CD4-positive, alpha-beta T cell treated with Interleukin-4 for 4 hours (primary cell): Measurements from ENCODE around the gene ABHD17B.
"Not testable (repeated sequence)": the region's sequence is repeated elsewhere in the genome, so short reads cannot be mapped to it uniquely, and the experiment has no call there.

ENCODE experiments used
- DNase-seq: peaks from one replicate; pipeline ENCODE4 v3.0.0-alpha.2; 2020

ABHD17B gene

GRCh38 chr9:71911061-71911907, at the start of gene ABHD17B, which contains the start of gene C9orf85:
ABHD17B (minus strand) TSS chr9:71911193; CDS start chr9:71875080, 36,113 bp downstream.
C9orf85 (plus strand) TSS chr9:71911639; CDS start chr9:71911735, 96 bp downstream.
- peak; percentile 99 for DNase-seq

DNA sequence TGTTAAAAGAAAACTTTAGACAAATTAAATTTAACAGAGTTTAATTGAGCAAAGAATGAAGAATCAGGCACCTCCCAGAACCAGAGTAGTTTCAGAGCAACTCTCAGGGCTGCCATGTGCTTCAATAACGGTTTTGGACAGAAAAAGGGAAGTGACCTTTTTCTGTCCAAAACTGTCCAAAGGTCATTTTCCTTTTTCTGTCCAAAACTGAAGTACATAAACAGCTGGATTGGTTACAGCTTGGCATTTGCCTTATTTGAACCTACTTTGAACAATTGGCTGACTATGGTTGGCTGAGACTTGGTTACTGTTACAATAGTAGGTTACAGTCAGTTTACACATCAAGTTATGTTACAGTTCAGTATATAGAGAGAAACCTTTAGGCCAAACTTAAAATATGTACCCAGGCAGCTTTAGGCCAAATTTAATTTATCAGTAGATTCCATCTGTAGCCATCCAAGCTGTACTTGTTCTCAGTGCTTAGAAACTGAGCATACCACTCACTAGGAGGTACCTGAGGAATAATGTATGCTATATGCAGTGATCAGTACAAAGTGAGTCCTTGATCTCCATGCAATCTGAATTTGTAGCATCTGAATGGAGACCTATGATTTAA, 44.4 kb upstream of the ABHD17B start:
- no peak for DNase-seq

GRCh38 chr9:71954652-71955051, 43.7 kb upstream of the ABHD17B start:
- DNase-seq: not testable (repeated sequence)

GRCh38 chr9:71944754-71945375, 33.9 kb upstream of the ABHD17B start:
- no peak for DNase-seq

- DNase-seq: no peak
These were observed 31.1 kb upstream of the ABHD17B start for GRCh38 chr9:71941998-71942567.

GRCh38 chr9:71941060-71941568, 30.1 kb upstream of the ABHD17B start:
- DNase-seq: no peak

DNA sequence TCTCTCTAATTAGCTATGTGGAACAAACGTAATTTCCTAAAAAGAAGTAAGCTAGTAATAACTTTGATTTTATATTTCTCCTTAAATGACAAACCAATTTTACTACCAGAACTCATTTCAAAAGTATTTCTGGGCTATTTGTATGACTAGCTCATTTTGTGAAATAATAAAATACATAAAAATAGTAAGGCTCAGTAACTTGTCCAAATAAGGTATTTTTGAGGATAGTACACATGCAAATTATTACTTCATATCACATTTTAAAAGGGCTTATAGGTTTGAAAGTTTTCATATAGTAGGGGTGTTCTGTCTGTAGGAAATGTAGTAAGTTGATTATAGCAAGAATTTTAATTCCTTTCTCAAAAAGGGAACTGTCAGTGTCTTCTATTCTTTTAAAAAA, 26.9 kb upstream of the ABHD17B start:
- no peak for DNase-seq

- DNase-seq: no peak
These were observed 26.2 kb upstream of the ABHD17B start for GRCh38 chr9:71937070-71937625.

GRCh38 chr9:71936066-71936465, 25.1 kb upstream of the ABHD17B start:
- no peak for DNase-seq

- no peak for DNase-seq
These were observed 20.2 kb upstream of the ABHD17B start for GRCh38 chr9:71931166-71931565.

DNA sequence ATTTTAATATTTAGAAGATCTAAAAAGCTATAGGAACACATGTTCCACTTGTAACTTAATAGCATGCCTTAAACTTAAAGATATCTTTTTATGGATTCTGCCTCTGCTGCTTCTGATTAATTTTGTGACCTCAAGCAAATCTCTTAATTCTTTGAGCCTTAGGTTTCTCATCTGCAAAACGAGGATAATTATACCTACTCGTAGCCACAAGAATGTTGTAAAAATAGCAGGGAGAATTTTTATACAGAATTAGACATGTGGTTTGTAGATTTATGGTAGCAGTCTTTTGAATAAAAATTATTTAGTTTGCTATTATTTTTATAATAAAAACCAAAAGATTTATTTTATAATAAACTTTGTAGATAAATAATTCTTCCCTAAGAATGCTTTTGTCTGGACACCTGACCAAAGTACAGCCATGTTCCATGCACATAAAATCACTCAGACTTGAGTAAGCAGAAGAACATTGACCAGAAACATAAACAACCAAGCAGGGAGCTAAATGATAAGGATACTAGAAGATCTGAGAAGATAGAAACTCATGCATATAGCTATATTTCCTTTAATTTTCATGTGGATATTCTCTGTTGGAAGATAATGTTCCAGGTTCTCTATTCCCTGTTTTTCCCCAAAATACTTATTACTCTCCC, 18.9 kb upstream of the ABHD17B start:
- DNase-seq: no peak

DNA sequence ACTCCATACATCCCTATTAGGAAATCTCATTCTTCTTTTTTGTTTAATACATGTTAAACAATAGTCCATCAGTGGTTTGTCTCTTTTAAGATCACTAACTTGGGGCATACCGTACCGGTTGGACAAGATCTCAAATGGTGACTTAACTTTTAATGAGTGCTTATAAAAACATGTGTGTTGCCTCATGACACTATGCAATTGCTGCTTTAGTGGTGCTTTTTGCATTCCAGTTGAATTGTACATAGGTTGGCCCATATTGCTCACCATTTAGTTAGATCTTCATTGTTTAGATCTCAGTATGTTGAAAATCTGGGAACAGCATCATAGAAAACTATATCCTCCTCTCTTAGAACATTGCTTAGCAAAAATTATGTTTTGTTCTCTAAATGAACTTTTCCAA, 18.2 kb upstream of the ABHD17B start:
- no peak for DNase-seq

DNA sequence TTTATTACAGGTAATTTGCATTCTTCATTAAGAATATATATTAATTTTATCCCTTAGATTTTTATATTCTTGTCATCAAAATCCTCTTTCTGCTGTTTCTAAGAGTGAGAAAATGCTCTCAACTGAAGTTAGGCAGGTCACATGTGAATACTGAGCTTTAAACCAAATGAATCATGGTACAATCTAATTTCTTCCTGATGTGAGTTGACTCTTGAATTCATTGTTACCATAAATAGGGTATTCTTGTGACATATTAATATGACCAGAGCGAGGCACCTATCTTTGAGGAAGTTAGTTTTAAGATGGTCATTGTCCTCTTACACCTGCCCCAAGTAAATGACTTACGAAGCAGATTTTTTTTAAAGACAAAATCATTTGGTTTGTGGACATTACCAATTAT, 17.8 kb upstream of the ABHD17B start:
- no peak for DNase-seq

DNA sequence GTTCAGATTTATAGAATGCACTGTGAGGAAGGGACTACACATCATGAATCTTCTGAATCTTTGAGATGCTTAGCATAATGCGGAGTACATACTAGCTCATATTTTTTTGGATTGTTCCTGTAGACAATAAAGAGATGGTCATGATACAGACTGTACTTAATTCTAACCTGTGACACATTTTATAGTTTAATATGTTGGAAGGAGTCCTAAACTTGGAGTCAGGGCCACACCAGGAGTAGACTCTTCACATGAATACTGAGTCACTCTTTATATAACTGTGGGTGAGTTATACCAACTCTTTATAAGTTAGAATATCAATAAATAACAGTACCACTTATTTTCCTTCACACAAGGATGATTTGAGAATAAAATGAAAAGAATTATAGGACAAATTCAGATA, 17.4 kb upstream of the ABHD17B start:
- DNase-seq: no peak

- DNase-seq: no peak
These were observed 14.8 kb upstream of the ABHD17B start for GRCh38 chr9:71925834-71926233.

GRCh38 chr9:71924576-71924975, 13.6 kb upstream of the ABHD17B start:
- DNase-seq: no peak

DNA sequence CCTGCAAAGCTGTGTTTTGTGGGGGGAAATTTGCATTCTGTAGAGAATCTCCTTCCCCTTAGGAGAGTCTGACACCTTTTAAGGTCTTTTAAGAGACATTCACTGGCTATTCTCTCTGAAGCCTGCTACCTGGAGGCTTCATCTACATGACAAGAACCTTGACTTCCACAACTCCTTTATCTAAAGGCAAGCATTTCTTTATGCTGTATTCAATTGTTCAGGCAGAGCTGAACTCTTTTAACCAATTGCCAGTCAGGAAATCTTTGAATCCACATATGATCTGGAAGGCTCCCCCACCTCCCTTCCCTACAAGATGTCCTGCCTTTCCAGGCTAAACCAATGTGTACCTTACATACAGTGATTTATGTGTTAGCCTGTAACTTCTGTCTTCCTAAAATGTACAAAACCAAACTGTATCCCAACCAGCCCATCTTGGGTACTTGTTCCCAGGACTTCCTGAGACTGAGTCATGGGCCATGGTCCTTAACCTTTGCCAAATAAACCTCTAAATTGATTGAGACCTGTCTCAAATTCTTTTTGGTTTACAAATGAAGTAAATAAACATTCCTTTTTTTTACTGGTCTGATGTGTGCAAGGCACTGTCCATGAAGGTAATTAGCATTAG, 10.3 kb upstream of the ABHD17B start:
- DNase-seq: no peak

DNA sequence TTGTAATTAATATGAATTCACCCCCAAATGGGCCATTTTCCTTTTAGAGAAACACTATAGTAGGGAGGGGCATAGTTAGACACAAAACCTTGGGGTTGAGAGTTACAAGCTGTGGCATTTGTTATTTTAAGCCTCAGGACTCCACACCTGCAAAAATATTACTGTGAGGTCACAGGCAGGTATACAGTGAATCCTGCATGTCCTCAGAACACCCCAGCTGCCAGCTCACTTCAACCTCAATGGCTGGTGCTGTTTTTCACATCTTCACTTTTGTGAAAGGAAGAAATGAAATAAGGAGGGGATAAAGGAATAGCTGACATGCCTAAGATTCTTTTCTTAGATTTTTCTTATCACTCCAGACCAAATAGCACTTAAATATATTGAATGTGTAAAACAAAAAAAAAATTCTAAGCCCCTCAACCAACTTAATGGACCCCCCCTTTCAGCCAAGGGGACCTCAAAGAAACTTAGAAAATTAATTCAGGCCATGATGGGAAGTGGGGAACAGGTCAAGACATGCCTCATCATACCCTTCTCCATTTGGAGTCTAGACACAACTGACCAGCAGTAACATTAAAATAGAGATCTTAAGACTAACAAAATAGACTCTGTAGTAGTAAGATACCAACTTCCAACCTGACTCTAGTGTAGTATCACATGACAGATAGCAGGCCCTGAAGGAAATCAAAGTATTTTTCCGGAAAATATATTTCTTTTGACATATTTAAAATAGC, 9.6 kb upstream of the ABHD17B start:
- DNase-seq: no peak

GRCh38 chr9:71918419-71918818, 7.4 kb upstream of the ABHD17B start:
- DNase-seq: no peak

DNA sequence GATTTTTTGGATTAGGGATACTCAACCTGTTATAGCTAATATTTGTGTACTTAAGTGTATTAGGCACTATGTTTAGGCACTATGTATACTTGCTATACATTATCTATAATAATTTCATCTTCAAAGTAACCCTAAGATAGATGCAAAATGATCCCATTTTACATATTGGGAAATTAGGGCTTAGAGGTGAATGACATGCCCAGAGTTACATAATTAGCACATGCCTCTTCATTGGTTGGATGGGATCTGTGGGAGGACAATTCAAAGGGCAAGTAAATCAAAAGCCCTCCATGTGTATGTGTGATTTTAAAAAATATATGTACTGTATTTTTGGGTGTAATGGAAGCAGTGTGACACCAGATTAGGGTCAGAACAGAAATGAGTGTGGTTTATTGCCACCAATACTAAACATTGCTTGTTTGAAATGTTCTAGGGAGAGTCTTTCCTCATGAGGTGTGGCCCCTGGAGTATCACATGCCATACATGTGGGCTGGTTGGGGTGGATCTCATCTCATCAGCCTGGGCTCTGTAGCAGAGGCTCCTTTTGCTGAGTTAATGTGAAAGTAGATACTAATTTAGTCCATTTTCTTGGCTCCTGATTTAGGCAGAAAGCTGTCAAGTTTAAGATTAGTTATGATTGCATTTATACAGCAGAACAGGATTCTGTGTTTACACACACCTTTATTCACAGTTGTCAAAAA, 6.0 kb upstream of the ABHD17B start:
- DNase-seq: no peak

DNA sequence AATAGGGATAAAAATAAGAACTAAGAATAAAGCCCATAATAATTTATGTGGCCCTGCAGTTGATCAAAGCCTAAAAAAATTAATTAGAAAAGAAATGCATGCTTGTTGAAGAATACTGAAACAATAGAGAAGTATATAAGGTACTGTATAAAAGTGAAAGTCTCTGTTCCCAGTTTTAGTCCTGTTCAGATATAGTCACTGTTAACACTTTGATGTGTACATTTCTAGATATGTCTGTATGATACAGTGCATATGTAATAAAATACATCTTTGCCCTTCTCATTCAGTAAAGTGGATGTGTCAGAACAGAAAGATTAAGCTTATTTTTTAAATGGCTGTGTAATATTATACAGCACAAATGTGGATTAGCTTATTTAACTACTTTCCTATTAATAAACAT, 4.5 kb upstream of the ABHD17B start:
- no peak for DNase-seq
